Sigmoid colon (tissue), 4 donors: ENCODE results near the gene PDE7B.

Source experiments
- CTCF ChIP-seq, 4 experiments: fragments of 450-650 bp in 3 of 4; fragments of 200-600 bp in 1 of 4; IDR thresholded peaks; one replicate each; pipeline ENCODE4 v1.5.1; 2016 to 2019; ENCODE audit warnings: antibody characterized with exemption in 4 of 4, mild to moderate bottlenecking in 3 of 4, moderate library complexity in 2 of 4
- POLR2A ChIP-seq, 2 donors: fragments of 450-650 bp; IDR thresholded peaks; one replicate each; pipeline ENCODE4 v1.6.1; 2016; ENCODE audit warnings: antibody characterized with exemption in 2 of 2, mild to moderate bottlenecking in 2 of 2, moderate library complexity in 2 of 2
- POLR2AphosphoS5 ChIP-seq, 4 donors: sonication (generic); formaldehyde crosslinking; IDR thresholded peaks; one replicate each; pipeline ENCODE4 v1.6.1; 2017; ENCODE audit warnings: antibody characterized with exemption in 4 of 4

GRCh38 chr6:136115941-136116340 is 264.4 kb downstream of the PDE7B start:
- TF ChIP-seq CTCF (IDR thresholded peaks at IDR 0.05): no peak
- TF ChIP-seq POLR2A (IDR thresholded peaks at IDR 0.05): no peak
- no peak for TF ChIP-seq POLR2AphosphoS5 (IDR thresholded peaks at IDR 0.05)
